Measurements from ENCODE around the gene SCN1B.
"Not testable (repeated sequence)": the region's sequence is repeated elsewhere in the genome, so short reads cannot be mapped to it uniquely, and the experiment has no call there.

SCN1B gene

GRCh38 chr19:35017507-35017906 lies 12.8 kb upstream of the SCN1B start:
- no peak for DNase-seq (ENCODE audit: low read depth)

- no peak for DNase-seq (ENCODE audit: low read depth)
Observed at GRCh38 chr19:35018379-35018778, 11.9 kb upstream of the SCN1B start.

GRCh38 chr19:35019144-35019543 lies 11.1 kb upstream of the SCN1B start:
- no peak for DNase-seq (ENCODE audit: low read depth)

- no peak for DNase-seq (ENCODE audit: low read depth)
Observed at GRCh38 chr19:35021016-35021415, 9.3 kb upstream of the SCN1B start.

GRCh38 chr19:35021596-35021995 lies 8.7 kb upstream of the SCN1B start:
- DNase-seq (ENCODE audit: low read depth), result no peak

- DNase-seq (ENCODE audit: low read depth), result no peak
Observed at GRCh38 chr19:35022460-35022859, 7.8 kb upstream of the SCN1B start.

- DNase-seq (ENCODE audit: low read depth), result no peak
Observed at GRCh38 chr19:35023428-35023827, 6.8 kb upstream of the SCN1B start.

- DNase-seq (ENCODE audit: low read depth), result no peak
Observed at GRCh38 chr19:35024095-35024494, 6.2 kb upstream of the SCN1B start.

GRCh38 chr19:35025969-35026368 lies 4.3 kb upstream of the SCN1B start:
- DNase-seq (ENCODE audit: low read depth), result no peak

GRCh38 chr19:35026418-35026817 lies 3.9 kb upstream of the SCN1B start:
- DNase-seq (ENCODE audit: low read depth), result no peak

- DNase-seq (ENCODE audit: low read depth), result no peak
Observed at GRCh38 chr19:35027009-35027408, 3.3 kb upstream of the SCN1B start.

GRCh38 chr19:35027851-35028599 lies 2.2 kb upstream of the SCN1B start:
- no peak for DNase-seq (ENCODE audit: low read depth)

- not testable (repeated sequence) for DNase-seq (ENCODE audit: low read depth)
Observed at GRCh38 chr19:35028600-35028885, 1.7 kb upstream of the SCN1B start.

GRCh38 chr19:35029275-35029736 lies 964 bp upstream of the SCN1B start:
- not testable (repeated sequence) for DNase-seq (ENCODE audit: low read depth)

- DNase-seq (ENCODE audit: low read depth), result no peak
Observed at GRCh38 chr19:35029737-35030256, 473 bp upstream of the SCN1B start.

- no peak for DNase-seq (ENCODE audit: low read depth)
Observed at GRCh38 chr19:35031072-35031881, 1.0 kb downstream of the SCN1B start.

GRCh38 chr19:35032356-35032865 lies 2.1 kb downstream of the SCN1B start:
- no peak for DNase-seq (ENCODE audit: low read depth)

- DNase-seq (ENCODE audit: low read depth), result no peak
Observed at GRCh38 chr19:35033067-35034004, 3.1 kb downstream of the SCN1B start.

- no peak for DNase-seq (ENCODE audit: low read depth)
Observed at GRCh38 chr19:35034005-35034502, 3.8 kb downstream of the SCN1B start.

GRCh38 chr19:35034588-35035382 lies 4.5 kb downstream of the SCN1B start:
- no peak for DNase-seq (ENCODE audit: low read depth)

Measured in fibroblast of the conjunctiva (primary cell).